T-helper 2 cell treated with Interferon-gamma antibody and Interleukin-4, amounts not matched to agents 100 ng/mL and 5 ng/mL, for 36 hours (primary cell): Measurements from ENCODE around the gene FXYD6. TPM values are rescaled to one million over a fixed set of nuclear protein-coding genes. Genes with fewer than 3 reads are reported as not detected.
"Not testable (repeated sequence)": the region's sequence is repeated elsewhere in the genome, so short reads cannot be mapped to it uniquely, and the experiment has no call there.

Experiments used
- intact Hi-C: fragments of 100-400 bp; cut with micrococcal nuclease; formaldehyde crosslinking; loops from one replicate; pipeline ENCODE4 v1.15.1; 2023
- total RNA-seq: library from RNA; stranded (reverse); gene quantifications from 2 replicates; pipeline ENCODE4 v1.2.3, GENCODE V29; 2022

The FXYD6 gene
- total RNA-seq, 1 donor from 2014 or later = not detected

- intact Hi-C loops = no loop called here
Observed at GRCh38 chr11:117870103-117870952, 6.1 kb downstream of the FXYD6 start.

- intact Hi-C loops = no loop called here
Observed at GRCh38 chr11:117869604-117870003, 6.9 kb downstream of the FXYD6 start.

- intact Hi-C loops = no loop called here
Observed at GRCh38 chr11:117868815-117869561, 7.5 kb downstream of the FXYD6 start.

- intact Hi-C loops = no loop called here
Observed at GRCh38 chr11:117868088-117868487, 8.4 kb downstream of the FXYD6 start.

GRCh38 chr11:117866526-117866925, 9.9 kb downstream of the FXYD6 start:
- intact Hi-C loops = no loop called here

- intact Hi-C loops = not testable (repeated sequence)
Observed at GRCh38 chr11:117865546-117865945, 10.9 kb downstream of the FXYD6 start.

- intact Hi-C loops = no loop called here
Observed at GRCh38 chr11:117863383-117863782, 13.1 kb downstream of the FXYD6 start.

GRCh38 chr11:117862753-117863152, 13.7 kb downstream of the FXYD6 start:
- intact Hi-C loops = no loop called here

GRCh38 chr11:117862019-117862725, 14.3 kb downstream of the FXYD6 start:
- intact Hi-C loops = no loop called here

- intact Hi-C loops = no loop called here
Observed at GRCh38 chr11:117861151-117862018, 15.1 kb downstream of the FXYD6 start.

GRCh38 chr11:117860139-117860538, 16.3 kb downstream of the FXYD6 start:
- intact Hi-C loops = no loop called here

GRCh38 chr11:117859488-117860112, 16.9 kb downstream of the FXYD6 start:
- intact Hi-C loops = no loop called here

- intact Hi-C loops = no loop called here
Observed at GRCh38 chr11:117859061-117859460, 17.4 kb downstream of the FXYD6 start.

GRCh38 chr11:117857734-117858414, 18.6 kb downstream of the FXYD6 start:
- intact Hi-C loops = no loop called here

- intact Hi-C loops = no loop called here
Observed at GRCh38 chr11:117855912-117856651, 20.4 kb downstream of the FXYD6 start.

GRCh38 chr11:117855186-117855845, 21.1 kb downstream of the FXYD6 start:
- intact Hi-C loops = no loop called here

- intact Hi-C loops = no loop called here
Observed at GRCh38 chr11:117852309-117852708, 24.1 kb downstream of the FXYD6 start.

GRCh38 chr11:117851852-117852251, 24.6 kb downstream of the FXYD6 start:
- intact Hi-C loops = no loop called here

GRCh38 chr11:117851106-117851505, 25.4 kb downstream of the FXYD6 start:
- intact Hi-C loops = no loop called here
